ENCODE measurements around the gene SLIRP.
A peak's percentile ranks its signal among the peaks of the same experiment; 100 is the strongest.
"Not testable (repeated sequence)": the region's sequence is repeated elsewhere in the genome, so short reads cannot be mapped to it uniquely, and the experiment has no call there.

Gene SLIRP

DNA sequence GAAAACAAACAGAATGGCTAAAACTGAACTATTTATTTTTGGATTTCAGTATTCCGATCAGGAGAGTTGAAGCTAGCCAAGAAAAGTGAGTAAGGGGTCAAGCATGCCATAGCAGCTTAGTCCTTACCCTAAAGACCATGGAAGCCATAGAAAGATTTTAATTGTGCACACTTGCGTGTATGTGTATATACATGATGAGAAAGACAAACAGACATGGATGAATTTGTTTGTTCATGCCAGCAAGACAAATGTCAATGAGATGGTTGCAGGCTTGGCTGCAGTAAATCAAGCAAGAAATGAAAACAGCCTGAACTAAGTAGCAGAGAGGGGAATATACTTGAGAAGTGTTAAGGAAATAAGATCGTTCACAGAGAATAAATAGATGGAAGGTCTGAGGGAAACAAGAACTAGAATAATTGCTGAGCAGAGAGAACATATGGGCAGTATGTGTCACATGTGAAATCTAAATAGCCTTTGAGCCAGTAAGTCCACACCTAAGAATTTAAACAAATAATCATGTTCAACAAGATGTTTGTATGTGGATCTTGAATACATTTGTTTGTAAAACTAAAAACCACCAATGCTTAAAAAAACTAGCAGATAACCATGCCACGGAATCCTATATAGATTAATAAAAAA, 38.3 kb downstream of the SLIRP start:
- no peak for DNase-seq

GRCh38 chr14:77747425-77747824, 39.5 kb downstream of the SLIRP start:
- not testable (repeated sequence) for DNase-seq

DNA sequence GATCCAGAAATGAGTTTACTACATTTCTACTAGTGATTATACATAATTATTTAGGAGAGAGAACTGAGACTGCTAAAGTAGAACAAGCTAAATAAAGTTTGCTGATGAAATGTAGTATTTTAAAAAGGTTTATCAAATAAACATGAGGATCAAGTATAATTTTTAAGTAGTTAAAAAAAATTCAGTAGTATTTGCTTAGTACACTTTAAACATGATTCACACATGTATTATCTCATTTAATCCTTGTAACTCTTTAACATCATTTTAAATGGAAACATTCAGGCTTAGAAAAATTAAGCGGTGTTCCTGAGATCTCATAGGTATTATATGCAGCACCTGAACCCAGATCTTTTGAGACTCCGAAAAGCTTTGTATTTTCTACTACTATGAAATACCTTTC, 44.4 kb downstream of the SLIRP start:
- DNase-seq = no peak

GRCh38 chr14:77752799-77753516, 45.1 kb downstream of the SLIRP start:
- no peak for DNase-seq

GRCh38 chr14:77760381-77761204, 52.7 kb downstream of the SLIRP start, which contains the start of gene SNW1:
Gene SNW1, minus strand, starts transcription at chr14:77761156. Its CDS starts 29 bp downstream, at chr14:77761127.
- peak; percentile 92 for DNase-seq

GRCh38 chr14:77761205-77761931, 53.5 kb downstream of the SLIRP start:
- DNase-seq = no peak

DNA sequence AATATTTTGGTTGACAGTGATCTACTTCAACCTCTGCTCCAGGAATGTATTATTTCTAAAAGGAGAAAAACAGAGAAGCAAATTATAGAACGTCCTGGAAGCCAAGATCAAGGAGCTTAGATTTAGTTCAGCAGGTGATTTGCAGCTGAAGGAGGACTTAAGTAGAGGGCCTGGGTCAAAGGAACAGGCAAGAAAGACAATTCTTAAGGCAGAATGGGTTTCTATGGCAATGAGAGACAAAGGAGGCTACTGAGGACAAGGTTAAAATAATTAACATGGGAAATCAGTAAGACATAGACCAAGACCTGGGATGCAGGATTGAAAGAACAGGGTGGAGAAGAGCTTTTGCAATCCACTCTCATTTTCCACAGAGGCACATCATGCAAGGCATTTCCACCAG, 55.4 kb downstream of the SLIRP start:
- no peak for DNase-seq

DNA sequence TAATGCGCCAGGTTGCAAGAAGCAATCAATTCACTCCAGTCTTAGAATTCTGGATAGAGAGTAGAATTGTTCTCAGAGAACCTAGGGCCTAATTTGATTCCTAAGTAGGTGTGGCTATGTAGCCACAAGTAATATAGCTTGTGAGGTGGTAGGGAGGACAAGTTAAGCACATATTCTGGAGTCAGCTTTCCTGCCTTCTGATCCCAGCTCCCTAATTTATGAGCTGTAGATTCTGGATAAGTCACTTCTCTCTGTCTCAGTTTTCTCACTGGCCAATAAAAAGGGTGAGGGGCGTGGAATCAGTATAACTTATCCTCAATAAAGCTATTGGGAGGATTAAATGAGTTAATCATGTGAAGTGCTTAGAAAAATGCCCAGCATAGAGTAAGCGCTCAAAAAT, 56.1 kb downstream of the SLIRP start:
- DNase-seq = no peak

Data from activated naive CD4-positive, alpha-beta T cell treated with Interleukin-2 at 50 U/mL for 16 hours (primary cell).